Testis (tissue), 3 donors: Measurements from ENCODE around the gene YPEL4. TPM values are rescaled to one million over a fixed set of nuclear protein-coding genes. Genes with fewer than 3 reads are reported as not detected.

Source experiments
- DNase-seq: peaks from one replicate; pipeline ENCODE4 v3.0.0-alpha.2; 2019
- H3K27ac ChIP-seq, 2 donors: fragments of 200-600 bp; sonication (generic); one replicate each; pipeline ENCODE4 v1.5.1; 2019
- H3K27me3 ChIP-seq: fragments of 200-600 bp; sonication (generic); one replicate; pipeline ENCODE4 v1.5.1; 2019
- H3K36me3 ChIP-seq: fragments of 200-600 bp; sonication (generic); one replicate; pipeline ENCODE4 v1.5.1; 2017; ENCODE audit warnings: low read depth; ENCODE audit errors: missing control alignments
- H3K4me1 ChIP-seq: fragments of 200-600 bp; sonication (generic); one replicate; pipeline ENCODE4 v1.5.1; 2019
- H3K4me3 ChIP-seq, 2 donors: fragments of 200-600 bp; sonication (generic); one replicate each; pipeline ENCODE4 v1.5.1; 2017 to 2019
- H3K9me3 ChIP-seq: fragments of 200-600 bp; sonication (generic); one replicate; pipeline ENCODE4 v1.5.1; 2017
- CTCF ChIP-seq, 3 experiments: fragments of 450-650 bp in 2 of 3; fragments of 200-600 bp in 1 of 3; sonication (generic) in 1 of 3; IDR thresholded peaks; one replicate each; pipeline ENCODE4 v1.5.1; 2016 to 2019; ENCODE audit warnings: antibody characterized with exemption in 3 of 3, mild to moderate bottlenecking in 2 of 3, moderate library complexity in 1 of 3
- POLR2A ChIP-seq: fragments of 450-650 bp; IDR thresholded peaks from one replicate; pipeline ENCODE4 v1.6.1; 2017; ENCODE audit warnings: antibody characterized with exemption, mild to moderate bottlenecking, moderate library complexity
- WGBS, 2 donors: methylation state at CpG; one replicate each; pipeline ENCODE4 v1.1.5; 2018; 5-methylcytosine and 5-hydroxymethylcytosine counted together
- intact Hi-C: fragments of 100-400 bp; cut with DNase I; formaldehyde crosslinking; loops from one replicate; pipeline ENCODE4 v1.15.1; 2023; ENCODE audit warnings: low total_unique reads
- polyA plus RNA-seq: library from polyadenylated mRNA; stranded (reverse); fragments of 350-450 nt; fragmentation: Illumina TruSeq; extraction: RNeasy Lipid Tissue Mini Kit (QIAGEN cat#74804); gene quantifications from one replicate; pipeline ENCODE4 v1.2.3, GENCODE V29; 2014; ENCODE audit warnings: low read depth, low replicate concordance; ENCODE audit not compliant: insufficient read depth
- total RNA-seq, 2 donors: library from RNA; depleted of rRNA; stranded (reverse); fragments of >200 nt; gene quantifications; one replicate each; pipeline ENCODE4 v1.2.3, GENCODE V29; 2016

Gene YPEL4
- total and polyA plus RNA-seq, 3 donors from 2014 or later = 1.4 to 4.2 (median 3.4) TPM

DNA sequence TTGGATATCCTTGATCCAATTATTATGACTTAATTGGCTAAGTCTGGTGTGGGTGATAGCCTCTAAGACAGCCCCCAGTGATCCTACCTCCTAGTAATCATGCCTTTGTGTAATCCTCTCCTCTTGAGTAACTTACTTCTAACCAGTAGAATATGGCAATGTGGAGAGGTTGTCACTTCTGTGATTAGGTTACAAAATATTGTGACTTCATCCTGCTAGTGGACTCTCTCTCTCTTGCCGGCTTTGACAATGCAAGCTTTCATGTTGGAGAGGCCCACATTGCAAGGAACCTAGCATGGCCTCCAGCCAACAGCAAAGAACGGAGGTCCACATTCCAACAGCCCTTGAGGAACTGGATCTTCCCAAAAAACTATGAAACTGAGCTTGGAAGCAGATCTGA is 19.5 kb downstream of the YPEL4 start:
- intact Hi-C loops = no loop called here
- DNase-seq = no peak

GRCh38 chr11:57626895-57627294 is 22.8 kb downstream of the YPEL4 start:
- no peak overlapping the region for H3K4me3 ChIP-seq
- H3K36me3 ChIP-seq = no peaks in the 10 kb centered on the region
- H3K27ac ChIP-seq = no peak overlapping the region
- WGBS, 2 donors = 73 to 80% methylated on average over 1 of the region's 1 CpG
- H3K27me3 ChIP-seq = no peaks in the 10 kb centered on the region
- intact Hi-C loops = no loop called here
- no peak for DNase-seq
- TF ChIP-seq CTCF (IDR thresholded peaks at IDR 0.05) = no peak
- H3K4me1 ChIP-seq = no peaks in the 10 kb centered on the region
- no peaks in the 10 kb centered on the region for H3K9me3 ChIP-seq

More for the DNA sequence above, 19.5 kb downstream of the YPEL4 start:
- WGBS, 2 donors = 27 to 48% methylated on average over 2 of the region's 2 CpGs
- no peak for TF ChIP-seq POLR2A
- no peak for TF ChIP-seq CTCF (IDR thresholded peaks at IDR 0.05)
- Histone ChIP-seq H3K4me3 (no peak overlapping the region), H3K36me3 (no peaks in the 10 kb centered on the region), H3K9me3 (no peaks in the 10 kb centered on the region), H3K4me1 (no peaks in the 10 kb centered on the region), H3K27ac (no peak overlapping the region), H3K27me3 (no peaks in the 10 kb centered on the region)

DNA sequence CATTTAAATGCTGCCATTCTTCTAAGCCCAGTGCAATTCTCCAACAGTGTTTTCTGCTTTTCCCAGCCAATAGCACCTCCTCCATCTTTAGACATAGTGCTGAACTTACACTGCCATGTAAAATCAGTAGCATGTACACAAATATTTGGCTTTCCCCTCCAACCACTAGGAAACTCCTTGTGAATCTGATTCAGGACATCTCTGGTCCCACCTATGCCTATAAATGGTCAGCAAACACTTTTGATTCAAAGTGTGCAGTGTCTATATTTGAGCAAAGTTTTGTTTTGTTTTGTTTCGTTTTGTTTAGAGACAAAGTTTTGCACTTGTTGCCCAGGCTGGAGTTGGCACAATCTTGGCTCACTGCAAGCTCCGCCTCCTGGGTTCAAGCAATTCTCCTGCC is 24.8 kb downstream of the YPEL4 start:
- H3K36me3 ChIP-seq = no peaks in the 10 kb centered on the region
- intact Hi-C loops = no loop called here

DNA sequence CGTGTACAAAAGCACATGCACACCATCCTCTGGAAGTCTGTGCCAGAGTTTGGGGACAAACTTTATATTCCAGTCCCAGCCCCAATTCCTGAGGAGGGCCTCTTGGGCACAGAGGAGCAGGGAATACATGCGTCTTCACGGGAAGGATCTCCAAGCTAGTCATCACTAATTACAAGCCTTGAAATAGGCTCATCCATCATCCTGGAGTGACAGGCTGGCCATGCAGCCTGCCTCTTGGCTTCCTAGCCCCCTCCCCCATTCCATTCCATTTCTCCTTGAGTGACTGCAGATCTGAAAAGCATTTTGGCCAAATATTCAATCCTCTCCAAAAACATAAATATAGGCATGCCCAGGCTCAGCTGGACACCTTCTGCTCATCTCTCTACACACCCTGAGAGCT is 27.4 kb downstream of the YPEL4 start:
- no peak for DNase-seq
- Histone ChIP-seq H3K4me1 (no peaks in the 10 kb centered on the region), H3K27ac (no peak overlapping the region), H3K27me3 (no peaks in the 10 kb centered on the region), H3K36me3 (no peaks in the 10 kb centered on the region), H3K4me3 (no peak overlapping the region), H3K9me3 (no peaks in the 10 kb centered on the region)
- WGBS, 2 donors = 35 to 68% methylated on average over 3 of the region's 3 CpGs
- intact Hi-C loops = no loop called here
- no peak for TF ChIP-seq POLR2A
- TF ChIP-seq CTCF (IDR thresholded peaks at IDR 0.05) = no peak

More for the DNA sequence above, 24.8 kb downstream of the YPEL4 start:
- Histone ChIP-seq H3K27me3 (no peaks in the 10 kb centered on the region), H3K4me3 (no peak overlapping the region), H3K4me1 (no peaks in the 10 kb centered on the region), H3K27ac (no peak overlapping the region), H3K9me3 (no peaks in the 10 kb centered on the region)
- WGBS, 2 donors = 94 to 96% methylated on average over 2 of the region's 2 CpGs
- DNase-seq = no peak
- no peak for TF ChIP-seq POLR2A
- no peak for TF ChIP-seq CTCF (IDR thresholded peaks at IDR 0.05)

GRCh38 chr11:57620467-57620866 is 29.2 kb downstream of the YPEL4 start:
- H3K36me3 ChIP-seq = no peaks in the 10 kb centered on the region
- no peak for DNase-seq
- no peak overlapping the region for H3K27ac ChIP-seq
- H3K4me1 ChIP-seq = no peaks in the 10 kb centered on the region
- TF ChIP-seq CTCF (IDR thresholded peaks at IDR 0.05) (no peak), POLR2A (no peak)
- no peaks in the 10 kb centered on the region for H3K27me3 ChIP-seq
- no peak overlapping the region for H3K4me3 ChIP-seq
- H3K9me3 ChIP-seq = no peaks in the 10 kb centered on the region
- intact Hi-C loops = no loop called here
